K562 treated with DMSO at 1 percent for 12 hours (cell line): ENCODE measurements around the gene OR5H2. TPM values are rescaled to one million over a fixed set of nuclear protein-coding genes. Genes with fewer than 3 reads are reported as not detected.

Source experiments
- total RNA-seq: library from RNA; unstranded; fragments of 300-600 nt; gene quantifications from 2 replicates; pipeline ENCODE4 v1.2.3, GENCODE V29; 2022; ENCODE audit not compliant: insufficient read depth

The OR5H2 gene
- total RNA-seq = not detected in 2 replicates

GRCh38 chr3:98282205-98282604 lies at the start of gene OR5H2:
Gene OR5H2, plus strand, starts transcription at chr3:98282505. Its CDS starts 398 bp downstream, at chr3:98282903.

GRCh38 chr3:98263944-98264343 lies 18.4 kb upstream of the OR5H2 start, which contains the start of gene OR5H6:
Gene OR5H6, plus strand, starts transcription at chr3:98264244. Its CDS starts 89 bp downstream, at chr3:98264333.

Other genes with a start within 250 kb of the OR5H2 start
- not detected in 2 replicates for gene GABRR3, start 247.2 kb upstream of the OR5H2 start, total RNA-seq
- gene OR5AC2, start 195.3 kb upstream of the OR5H2 start, total RNA-seq = not detected in 2 replicates
- gene OR5H1, start 151.8 kb upstream of the OR5H2 start, total RNA-seq = not detected in 2 replicates
- gene OR5H14, start 135.0 kb upstream of the OR5H2 start, total RNA-seq = not detected in 2 replicates
- gene OR5H15, start 115.8 kb upstream of the OR5H2 start, total RNA-seq = not detected in 2 replicates
- not detected in 2 replicates for gene OR5H6, start 18.3 kb upstream of the OR5H2 start, total RNA-seq
- not detected in 2 replicates for gene OR5K4, start 71.3 kb downstream of the OR5H2 start, total RNA-seq
- gene OR5K3, start 108.2 kb downstream of the OR5H2 start, total RNA-seq = not detected in 2 replicates
- not detected in 2 replicates for gene OR5K1, start 180.7 kb downstream of the OR5H2 start, total RNA-seq
- gene OR5K2, start 215.2 kb downstream of the OR5H2 start, total RNA-seq = not detected in 2 replicates
- 25.5 and 56.1 TPM in 2 replicates for gene CLDND1, start 240.4 kb downstream of the OR5H2 start, total RNA-seq
- not detected in 2 replicates for gene GPR15, start 249.5 kb downstream of the OR5H2 start, total RNA-seq